Glomerular visceral epithelial cell (primary cell): ENCODE results near the gene SPANXN4.

Source experiments
- DNase-seq: peaks from one replicate; pipeline ENCODE4 v3.0.0-alpha.2; 2016; ENCODE audit errors: extremely low spot score

The SPANXN4 gene, protein sequence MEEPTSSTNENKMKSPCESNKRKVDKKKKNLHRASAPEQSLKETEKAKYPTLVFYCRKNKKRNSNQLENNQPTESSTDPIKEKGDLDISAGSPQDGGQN

DNA sequence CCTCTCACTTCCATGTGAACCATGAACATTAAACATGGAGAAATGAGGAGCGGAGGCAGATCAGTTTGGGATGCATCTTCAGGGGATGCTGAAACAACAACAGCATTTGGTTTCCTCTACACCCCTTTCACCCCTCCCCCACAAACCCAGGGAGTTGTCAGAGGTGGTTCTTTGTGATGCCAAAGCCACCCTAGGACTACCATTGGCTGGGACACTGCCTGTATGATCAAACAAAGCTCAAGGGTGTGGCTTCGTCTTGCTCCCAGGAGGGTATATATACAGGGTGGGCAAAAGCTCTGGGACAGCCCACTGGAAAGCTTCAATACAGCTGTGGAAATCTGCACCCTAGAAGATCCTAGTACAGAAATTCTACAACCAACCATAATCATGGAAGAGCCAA, at the start of gene SPANXN4:
SPANXN4 (plus strand) TSS at position 301 of the 400 bp plus-strand sequence; CDS start at position 388, 87 bp downstream.
- no peak for DNase-seq

DNA sequence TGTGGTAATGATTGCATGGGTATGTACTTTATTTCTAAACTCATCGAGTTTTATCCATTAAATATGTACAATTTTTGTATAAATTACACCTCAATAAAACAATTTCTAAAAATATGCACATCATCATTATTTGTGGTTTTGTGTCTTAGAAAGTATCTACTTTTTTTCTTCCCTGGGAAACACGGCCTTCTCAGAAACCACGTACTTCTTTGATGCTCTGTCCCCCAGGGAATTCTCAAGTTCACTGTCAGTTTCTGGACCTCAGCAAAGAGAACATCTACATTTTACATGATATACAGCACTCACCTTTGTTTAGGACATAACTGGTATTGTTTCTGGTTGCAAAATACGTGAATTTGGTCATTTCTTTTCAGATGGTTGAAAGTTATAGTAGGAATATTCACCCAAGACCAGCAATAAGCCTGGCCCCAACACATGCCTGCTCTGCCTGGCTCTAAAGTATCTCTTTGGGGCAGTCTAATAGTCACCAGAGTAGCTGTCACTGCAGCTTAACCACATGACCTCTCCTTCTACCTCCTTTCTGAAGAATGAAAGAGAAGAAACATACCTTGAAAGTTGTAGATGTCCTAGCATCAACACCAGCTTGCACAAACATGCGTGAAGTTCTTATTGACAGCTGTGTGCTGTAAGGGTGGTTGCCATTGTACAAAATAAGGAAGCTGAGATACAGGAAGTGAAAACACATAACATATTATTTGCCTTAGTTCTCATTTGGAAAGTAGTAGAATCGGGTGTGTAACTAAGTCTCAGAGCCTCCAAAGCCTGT, 48.4 kb upstream of the SPANXN4 start:
- no peak for DNase-seq

DNA sequence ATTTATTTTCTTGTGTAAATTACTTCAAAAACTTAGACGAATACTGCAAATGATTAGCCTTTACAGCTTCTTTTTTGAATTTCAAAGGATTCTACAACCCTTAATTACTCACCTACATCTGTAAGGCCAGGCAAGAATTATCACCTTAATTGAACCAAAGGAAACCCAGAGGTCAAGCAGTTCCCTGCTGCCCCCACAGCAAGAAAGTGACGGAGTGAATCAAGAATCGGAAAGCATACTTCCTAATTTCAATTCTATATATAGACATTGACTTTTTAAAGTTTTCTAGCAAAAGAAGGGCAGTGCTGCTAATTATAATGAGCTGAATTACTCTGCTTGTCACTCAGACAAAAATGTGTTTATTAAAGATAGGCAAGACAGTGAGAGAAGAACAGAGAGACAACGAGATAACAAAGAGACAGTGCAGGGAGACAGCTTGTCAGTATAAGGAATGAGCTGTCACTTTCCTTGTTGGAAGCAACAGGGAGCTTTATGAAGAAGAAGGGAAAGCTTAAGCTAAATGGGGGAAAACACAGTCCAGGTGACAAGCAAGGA, 47.5 kb upstream of the SPANXN4 start:
- DNase-seq, result no peak

DNA sequence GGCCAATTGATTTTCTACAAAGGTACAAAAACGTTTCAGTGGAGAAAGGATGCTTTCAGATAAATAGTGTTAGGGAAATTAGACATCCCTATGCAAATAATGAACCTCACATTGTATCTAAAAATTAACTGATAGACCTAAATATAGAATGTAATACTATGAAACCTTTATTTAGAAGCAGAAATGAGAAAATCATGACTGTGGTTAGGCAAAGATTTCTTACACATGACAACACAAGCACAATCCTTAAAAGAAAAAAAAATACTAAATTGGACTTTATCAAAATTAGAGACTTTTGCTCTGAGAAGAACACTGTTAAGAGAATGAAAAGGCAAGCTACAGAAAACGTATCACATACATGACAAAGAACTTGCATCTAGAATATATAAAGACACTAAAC, 43.0 kb upstream of the SPANXN4 start:
- DNase-seq, result no peak

DNA sequence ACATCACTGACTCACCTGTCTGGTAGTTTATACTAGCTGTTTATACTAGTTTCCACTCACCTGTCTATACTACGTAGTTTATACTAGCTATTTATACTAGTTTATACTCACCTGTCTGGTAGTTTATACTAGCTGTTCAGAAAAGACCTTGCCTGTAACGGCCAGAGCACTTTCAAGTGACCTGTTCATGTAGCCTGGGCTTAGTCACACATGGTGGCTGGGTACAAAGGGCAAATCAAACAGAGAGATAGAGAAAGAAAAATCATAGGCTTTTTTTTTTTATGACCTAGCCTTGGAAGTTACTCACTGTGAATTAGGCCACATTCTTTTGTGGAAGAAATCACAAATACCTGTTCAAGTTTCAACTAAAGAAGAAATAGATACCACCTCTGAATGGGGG, 30.7 kb upstream of the SPANXN4 start:
- no peak for DNase-seq

DNA sequence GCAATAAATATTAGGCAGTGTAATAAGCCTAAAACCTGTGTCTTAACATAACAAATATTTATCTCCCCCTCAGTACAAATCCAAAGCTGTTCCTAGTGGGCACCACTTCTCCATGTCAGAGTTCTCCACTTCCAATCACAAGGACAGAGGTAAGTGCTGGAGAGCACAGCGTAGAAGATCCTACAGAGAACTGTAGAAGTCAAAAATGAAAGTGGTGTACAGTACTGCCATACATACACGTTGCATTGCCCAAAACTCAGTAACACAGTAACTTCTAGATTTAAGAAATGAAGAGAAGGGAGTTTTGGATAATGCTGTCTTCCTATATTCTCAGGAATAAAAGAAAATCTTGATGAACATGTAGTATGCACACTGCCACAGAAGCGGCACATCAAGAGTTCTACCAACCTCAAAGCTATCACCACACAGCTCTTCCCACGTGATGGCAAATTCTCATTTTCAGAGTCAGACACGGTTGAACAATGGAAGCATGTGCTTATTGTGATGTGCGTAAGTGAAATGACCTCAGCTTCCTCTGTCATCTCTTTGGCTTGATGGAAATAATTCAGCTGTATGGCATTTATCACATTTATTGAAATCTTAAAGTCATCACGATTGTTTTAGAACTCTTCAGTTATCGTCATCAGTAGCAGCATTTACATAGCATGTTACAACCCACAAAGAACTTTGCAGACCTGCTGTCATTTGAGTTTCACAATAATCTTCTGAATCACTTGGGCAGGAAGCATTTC, 27.1 kb upstream of the SPANXN4 start:
- DNase-seq, result no peak

DNA sequence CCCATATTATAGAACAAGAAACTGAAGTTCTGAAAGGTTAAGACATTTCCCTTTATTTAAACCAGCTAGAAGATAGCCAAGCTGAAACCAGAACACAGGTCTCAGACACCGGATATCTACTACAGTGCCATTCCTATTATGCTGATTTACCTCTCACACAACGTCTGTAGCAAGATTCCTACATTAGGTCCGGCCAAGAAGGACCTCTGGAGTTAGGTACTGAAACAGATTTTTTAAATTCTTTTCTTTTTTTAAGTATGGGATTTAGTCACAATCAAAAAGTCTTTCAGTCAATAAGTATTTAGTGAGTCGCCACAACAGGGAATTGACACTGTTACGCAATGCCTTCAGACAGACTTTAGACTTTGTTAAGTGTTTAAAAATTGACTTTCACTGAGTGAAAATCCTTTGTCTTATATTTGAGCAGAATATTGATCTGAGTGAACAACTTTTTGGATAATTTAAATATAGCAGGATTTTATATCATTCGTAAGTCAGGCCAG, 26.5 kb upstream of the SPANXN4 start:
- DNase-seq, result no peak

DNA sequence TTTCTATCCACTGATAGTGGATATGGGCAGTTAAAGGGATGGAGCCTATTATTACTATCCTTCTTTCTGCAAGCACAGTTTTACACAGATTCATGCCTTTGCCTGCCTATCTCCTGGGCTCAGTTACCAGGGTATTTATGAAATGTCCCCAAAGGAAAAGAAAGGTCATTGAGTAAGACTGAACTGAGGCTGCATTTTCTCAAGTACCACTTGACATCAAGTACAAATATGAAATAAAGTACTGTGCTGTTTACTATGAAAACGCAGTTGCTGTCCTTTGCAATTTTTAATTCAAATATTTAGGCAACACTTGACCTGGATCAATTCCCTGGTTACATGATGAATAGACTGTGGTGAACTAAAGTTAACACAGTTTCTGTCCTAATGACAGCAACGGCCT, 23.5 kb upstream of the SPANXN4 start:
- no peak for DNase-seq

DNA sequence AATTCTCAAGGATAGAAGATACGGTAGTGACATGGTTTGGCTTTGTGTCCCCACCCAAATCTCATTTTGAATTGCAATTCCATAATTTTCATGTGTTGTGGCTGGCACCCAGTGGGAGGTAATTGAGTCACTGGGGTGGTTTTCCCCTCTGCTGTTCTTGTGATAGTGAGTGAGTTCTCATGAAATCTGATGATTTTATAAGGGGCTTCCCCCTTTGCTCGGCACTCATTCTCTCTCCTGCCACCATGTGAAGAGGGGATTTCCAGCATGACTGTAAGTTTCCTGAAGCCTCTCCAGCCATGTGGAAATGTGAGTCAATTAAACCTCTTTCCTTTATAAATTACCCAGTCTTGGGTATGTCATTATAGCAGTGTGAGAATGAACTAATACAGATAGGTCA, 8.5 kb upstream of the SPANXN4 start:
- no peak for DNase-seq

DNA sequence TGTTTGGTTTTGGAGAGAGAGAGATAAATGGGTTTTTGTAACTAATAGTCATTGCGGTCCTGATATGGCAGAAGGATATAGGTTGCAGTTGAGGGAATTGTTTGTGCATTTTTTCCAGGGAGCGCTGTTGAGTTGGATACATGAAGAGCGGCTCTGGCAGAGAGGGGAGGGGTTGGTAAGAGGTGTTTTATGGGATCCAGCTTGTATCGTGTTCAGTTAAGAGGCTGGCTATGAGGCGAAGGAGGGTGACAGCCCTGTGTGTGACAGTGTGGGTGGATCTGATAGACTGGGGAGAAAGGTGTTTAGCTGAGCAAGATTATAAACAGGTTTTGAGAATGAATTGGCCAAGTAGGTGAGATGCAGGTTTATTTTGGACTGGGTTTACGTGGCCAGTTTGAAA, 1.5 kb downstream of the SPANXN4 start:
- DNase-seq, result no peak

DNA sequence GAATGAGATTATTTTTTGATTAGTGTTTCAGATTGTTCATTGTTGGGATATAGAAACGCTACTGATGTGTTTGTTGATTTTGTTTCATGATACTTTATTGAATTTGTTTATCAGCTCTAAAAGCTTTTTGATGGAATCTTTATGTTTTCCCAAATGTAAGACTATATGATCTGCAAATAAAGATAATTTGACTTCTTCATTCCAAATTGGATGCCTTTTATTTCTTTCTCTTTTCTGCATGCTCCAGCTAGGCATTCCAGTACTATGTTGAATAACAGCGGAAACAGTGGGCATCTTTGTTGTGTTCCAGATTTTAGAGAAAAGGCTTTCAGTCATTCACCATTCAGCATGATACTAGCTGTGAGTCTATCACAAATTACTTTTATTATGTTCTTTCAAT, 21.8 kb downstream of the SPANXN4 start:
- no peak for DNase-seq

DNA sequence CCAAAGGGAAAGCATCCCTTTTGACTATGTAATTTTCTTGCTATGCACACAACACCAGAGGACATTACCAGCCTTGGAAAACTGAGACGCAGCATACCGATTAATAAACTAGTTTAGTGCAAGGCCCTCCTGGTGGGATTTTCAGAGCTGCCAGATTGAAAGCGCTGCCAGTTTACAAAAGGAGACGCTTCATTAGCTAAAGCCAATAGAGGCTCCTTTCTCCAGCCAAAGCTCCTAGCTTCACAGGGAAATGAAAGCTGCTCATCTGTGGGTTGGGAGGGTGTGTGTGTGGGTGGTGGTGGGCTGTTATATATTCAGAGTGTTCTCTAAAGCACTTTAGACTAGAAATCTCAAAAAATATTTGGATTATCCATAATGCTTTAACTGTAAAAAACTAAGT, 32.4 kb downstream of the SPANXN4 start:
- DNase-seq, result no peak

DNA sequence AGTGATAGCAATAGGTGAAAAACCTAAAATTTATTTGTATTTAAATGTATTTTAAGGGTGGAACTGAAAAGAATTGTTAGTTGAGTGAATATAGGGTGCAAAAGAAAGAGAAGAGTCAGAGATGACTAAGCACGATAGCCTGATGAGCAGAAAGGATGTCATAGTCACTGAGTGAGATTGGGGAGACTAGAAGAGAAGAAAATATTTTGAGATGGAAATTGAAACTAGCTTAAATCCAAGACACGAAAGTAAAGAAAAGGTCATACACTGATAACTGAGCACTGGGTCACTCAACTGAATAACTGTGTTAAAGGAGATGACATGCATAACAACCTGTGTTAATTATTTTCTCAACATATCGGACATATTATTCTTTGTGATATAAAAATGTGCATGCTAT, 55.5 kb downstream of the SPANXN4 start:
- no peak for DNase-seq

DNA sequence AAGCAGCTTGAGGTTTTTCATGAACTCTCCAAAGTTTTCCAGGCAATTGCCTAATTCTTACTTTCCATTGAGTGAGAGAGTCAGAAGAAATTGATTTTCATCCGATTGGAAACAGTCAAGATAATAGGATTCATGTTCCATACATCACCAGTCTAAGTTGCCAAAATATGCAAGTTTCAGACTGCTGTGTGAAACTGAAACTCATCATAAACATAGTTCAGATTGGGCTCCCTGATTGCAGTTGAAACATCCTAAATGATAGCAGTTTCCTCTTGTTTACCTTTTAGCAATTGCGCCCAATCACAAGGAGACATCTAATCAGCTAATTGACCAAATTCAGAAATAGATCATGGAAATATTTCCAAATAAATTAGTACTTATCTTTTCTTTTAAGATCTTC, 56.8 kb downstream of the SPANXN4 start:
- DNase-seq, result no peak
